B cell (primary cell): Measurements from ENCODE around the gene PGM5. TPM values are rescaled to one million over a fixed set of nuclear protein-coding genes. Genes with fewer than 3 reads are reported as not detected.
"Not testable (repeated sequence)": the region's sequence is repeated elsewhere in the genome, so short reads cannot be mapped to it uniquely, and the experiment has no call there.

Experiments
- ATAC-seq: fragments of 200-7000 bp; cut with Tn5 transposase; one replicate; pipeline ENCODE4 v1.10.0; 2021; ENCODE audit warnings: low read depth, mild to moderate bottlenecking, moderate number of reproducible peaks, moderate library complexity
- CTCF ChIA-PET: fragments of 350-600 bp; sonication (Branson Sonifier 250); formaldehyde crosslinking; loops from one replicate; lab custom pipeline; 2021; ENCODE audit warnings: antibody characterized with exemption, inconsistent platforms; lab: Charles Lee
- POLR2A ChIA-PET: fragments of 350-600 bp; sonication (Branson Sonifier 250); formaldehyde crosslinking; loops from one replicate; lab custom pipeline; 2021; ENCODE audit warnings: antibody characterized with exemption; lab: Charles Lee
- DNase-seq: peaks from one replicate; pipeline ENCODE4 v3.0.0; 2013
- H2AFZ ChIP-seq: 2 replicates; pipeline ENCODE4 v1.6.1; 2012; ENCODE audit warnings: mild to moderate bottlenecking, low read depth, low read length; ENCODE audit not compliant: insufficient read depth, poor library complexity, severe bottlenecking
- H3K27ac ChIP-seq, 2 donors: 1 replicate in 1 of 2; 2 replicates in 1 of 2; pipeline ENCODE4 v1.5.1; 2012 to 2013; ENCODE audit warnings: low read length in 2 of 2, mild to moderate bottlenecking in 2 of 2, moderate library complexity in 1 of 2
- H3K27me3 ChIP-seq, 4 experiments: fragments of 200-600 bp in 1 of 4; sonication (generic) in 1 of 4; replicated peaks in 1 of 4; 1 replicate in 2 of 4; 2 replicates in 2 of 4; pipeline versions ENCODE4 v1.6.1 to v1.7.0; 2013 to 2016; ENCODE audit warnings: low read length in 3 of 4, mild to moderate bottlenecking in 2 of 4, mixed read lengths in 1 of 4, moderate library complexity in 1 of 4; ENCODE audit not compliant: insufficient read depth in 4 of 4, control insufficient read depth in 3 of 4; ENCODE audit errors: control extremely low read depth in 1 of 4
- H3K36me3 ChIP-seq, 2 experiments: replicated peaks in 1 of 2; 1 replicate in 1 of 2; 2 replicates in 1 of 2; pipeline versions ENCODE4 v1.6.1 to v1.7.1; 2013; ENCODE audit warnings: low read length in 1 of 2; ENCODE audit not compliant: insufficient read depth in 2 of 2, control insufficient read depth in 1 of 2; ENCODE audit errors: control extremely low read depth in 1 of 2, extremely low read depth in 1 of 2
- H3K4me1 ChIP-seq, 2 donors: fragments of 200-600 bp in 1 of 2; sonication (generic) in 1 of 2; 1 replicate in 1 of 2; 2 replicates in 1 of 2; pipeline versions ENCODE4 v1.5.1 to v1.6.1; 2013 to 2017; ENCODE audit warnings: low read length in 2 of 2; ENCODE audit not compliant: control insufficient read depth in 2 of 2, insufficient read depth in 2 of 2
- H3K4me2 ChIP-seq: replicated peaks from 2 replicates; pipeline ENCODE3; 2012; ENCODE audit warnings: mild to moderate bottlenecking, low read depth, low read length; ENCODE audit not compliant: poor library complexity, severe bottlenecking
- H3K4me3 ChIP-seq, 5 experiments: fragments of 200-600 bp in 1 of 5; sonication (generic) in 1 of 5; 1 replicate in 3 of 5; 2 replicates in 2 of 5; pipeline versions ENCODE4 v1.5.1 to v1.7.0; 2011 to 2016; ENCODE audit warnings: low read length in 4 of 5, mild to moderate bottlenecking in 4 of 5, low read depth in 2 of 5, control low read depth in 1 of 5, moderate library complexity in 1 of 5; ENCODE audit not compliant: insufficient read depth in 1 of 5; ENCODE audit errors: control extremely low read depth in 1 of 5, extremely low read depth in 1 of 5
- H3K79me2 ChIP-seq: fragments of 200-600 bp; sonication (generic); one replicate; pipeline ENCODE4 v1.6.0; 2016; ENCODE audit warnings: low read length; ENCODE audit not compliant: control insufficient read depth, insufficient read depth
- H3K9ac ChIP-seq: fragments of 200-600 bp; sonication (generic); 2 replicates; pipeline ENCODE4 v1.6.1; 2017; ENCODE audit warnings: mild to moderate bottlenecking, low read length, moderate library complexity
- H3K9me3 ChIP-seq, 3 donors: one replicate each; pipeline versions ENCODE4 v1.6.1 to v1.7.1; 2013; ENCODE audit warnings: low read length in 2 of 3; ENCODE audit not compliant: control insufficient read depth in 2 of 3, insufficient read depth in 1 of 3; ENCODE audit errors: control extremely low read depth in 1 of 3
- H4K20me1 ChIP-seq: 2 replicates; pipeline ENCODE4 v1.6.0; 2012; ENCODE audit warnings: mild to moderate bottlenecking, low read length; ENCODE audit not compliant: insufficient read depth, control insufficient read depth, poor library complexity, severe bottlenecking
- H3K27ac Mint-ChIP-seq: one replicate; pipeline ENCODE4 v1.8.0; 2021; ENCODE audit warnings: mixed read lengths
- H3K27me3 Mint-ChIP-seq: one replicate; pipeline ENCODE4 v1.8.0; 2021; ENCODE audit warnings: mixed read lengths
- H3K4me1 Mint-ChIP-seq: one replicate; pipeline ENCODE4 v1.8.0; 2021; ENCODE audit warnings: mixed read lengths
- H3K4me3 Mint-ChIP-seq: one replicate; pipeline ENCODE4 v1.8.0; 2021; ENCODE audit warnings: mixed read lengths
- H3K9me3 Mint-ChIP-seq: one replicate; pipeline ENCODE4 v1.8.0; 2022; ENCODE audit warnings: mixed read lengths; ENCODE audit not compliant: insufficient read depth
- WGBS: methylation state at CpG from one replicate; pipeline ENCODE4 v1.1.5; 2013; ENCODE audit warnings: missing lambda C conversion rate; ENCODE audit not compliant: insufficient coverage; 5-methylcytosine and 5-hydroxymethylcytosine counted together
- intact Hi-C: fragments of 100-400 bp; cut with micrococcal nuclease; formaldehyde crosslinking; loops from one replicate; pipeline ENCODE4 v1.10.0; 2022
- polyA minus RNA-seq: library from RNA; depleted of rRNA, polyadenylated mRNA; stranded (reverse); fragments of >200 nt; gene quantifications from 2 replicates; pipeline ENCODE4 v1.2.3, GENCODE V29; 2012
- polyA plus RNA-seq: library from polyadenylated mRNA; depleted of rRNA; stranded (reverse); fragments of >200 nt; gene quantifications from 2 replicates; pipeline ENCODE4 v1.2.3, GENCODE V29; 2012
- total RNA-seq, 2 donors: library from RNA; stranded (reverse); fragments of 120-200 nt in 1 of 2; gene quantifications; 1 replicate in 1 of 2; 2 replicates in 1 of 2; pipeline versions ENCODE4 v1.2.3 to v1.2.4, GENCODE V29; 2013 to 2022

The PGM5 gene
- total RNA-seq (not detected in 2 replicates), polyA plus RNA-seq (not detected in 2 replicates), polyA minus RNA-seq (0.57 TPM in 1 of 2 replicates, not detected in the other)
- 1.1 TPM for total RNA-seq (2013)

GRCh38 chr9:68356380-68357118, at the start of gene PGM5:
Gene PGM5, plus strand, starts transcription at chr9:68356611. Its CDS starts 517 bp downstream, at chr9:68357128.
- peaks cover 20% of the 10 kb centered on the region for H3K27me3 Mint-ChIP-seq
- Histone ChIP-seq H3K9ac (peak within 1 kb of the TSS; percentile 59), H3K4me3 (peak within 1 kb of the TSS in 4 of 5 experiments; percentile 35 to 57 (median 46)), H2AFZ (peak within 1 kb of the TSS; percentile 56), H3K4me2 (peak within 1 kb of the TSS; percentile 56)
- intact Hi-C loops, CTCF ChIA-PET, H3K27ac ChIP-seq, H3K9me3 ChIP-seq, H3K4me1 Mint-ChIP-seq, H3K36me3 ChIP-seq, H3K27ac Mint-ChIP-seq, H3K4me1 ChIP-seq, POLR2A ChIA-PET, H4K20me1 ChIP-seq, H3K27me3 ChIP-seq, H3K79me2 ChIP-seq, H3K9me3 Mint-ChIP-seq: not testable (repeated sequence)
- ATAC-seq (peak; percentile 66), DNase-seq (peak; percentile 36)
- WGBS: under 1% methylated on average over 48 of the region's 58 CpGs
- H3K4me3 Mint-ChIP-seq: peak within 1 kb of the TSS; percentile 87

- H3K4me2 ChIP-seq, H3K4me3 Mint-ChIP-seq, DNase-seq, H3K9me3 ChIP-seq, intact Hi-C loops, H3K4me1 ChIP-seq, POLR2A ChIA-PET, H3K27ac Mint-ChIP-seq, CTCF ChIA-PET, H3K4me3 ChIP-seq, H2AFZ ChIP-seq, H3K36me3 ChIP-seq, H3K9me3 Mint-ChIP-seq, H3K27ac ChIP-seq, H3K27me3 Mint-ChIP-seq, ATAC-seq, H3K4me1 Mint-ChIP-seq, H4K20me1 ChIP-seq, H3K9ac ChIP-seq, H3K27me3 ChIP-seq, H3K79me2 ChIP-seq: not testable (repeated sequence)
- 46% methylated on average over 6 of the region's 35 CpGs for WGBS
Observed at GRCh38 chr9:68307127-68307526, 49.3 kb upstream of the PGM5 start.

GRCh38 chr9:68307654-68308053, 48.8 kb upstream of the PGM5 start:
- intact Hi-C loops, CTCF ChIA-PET, H3K4me3 Mint-ChIP-seq: not testable (repeated sequence)

GRCh38 chr9:68311208-68311607, 45.2 kb upstream of the PGM5 start:
- H3K4me1 Mint-ChIP-seq, H3K4me2 ChIP-seq, H3K27ac ChIP-seq, H3K4me3 ChIP-seq, H4K20me1 ChIP-seq, POLR2A ChIA-PET, H3K27ac Mint-ChIP-seq, CTCF ChIA-PET, H3K27me3 ChIP-seq, DNase-seq, H3K4me1 ChIP-seq, H3K4me3 Mint-ChIP-seq, H2AFZ ChIP-seq, H3K36me3 ChIP-seq, H3K9me3 Mint-ChIP-seq, H3K27me3 Mint-ChIP-seq, H3K9ac ChIP-seq, ATAC-seq, H3K79me2 ChIP-seq, H3K9me3 ChIP-seq, intact Hi-C loops: not testable (repeated sequence)
- WGBS: no CpG with 5 or more reads among the region's 5 CpGs

More at GRCh38 chr9:68307654-68308053, 48.8 kb upstream of the PGM5 start:
- H3K27me3 Mint-ChIP-seq, H3K9me3 Mint-ChIP-seq, H3K4me1 ChIP-seq, H4K20me1 ChIP-seq, H3K4me1 Mint-ChIP-seq, H2AFZ ChIP-seq, H3K9me3 ChIP-seq, POLR2A ChIA-PET, H3K36me3 ChIP-seq, H3K27ac Mint-ChIP-seq, H3K79me2 ChIP-seq, H3K9ac ChIP-seq, H3K27ac ChIP-seq, DNase-seq, ATAC-seq, H3K4me3 ChIP-seq, H3K4me2 ChIP-seq, H3K27me3 ChIP-seq: not testable (repeated sequence)
- WGBS: no CpG with 5 or more reads among the region's 21 CpGs
